Smooth muscle cell (in vitro differentiated cells): ENCODE results near the gene WNK1. TPM values are rescaled to one million over a fixed set of nuclear protein-coding genes. Genes with fewer than 3 reads are reported as not detected.
"Not testable (repeated sequence)": the region's sequence is repeated elsewhere in the genome, so short reads cannot be mapped to it uniquely, and the experiment has no call there.

ENCODE experiments used
- DNase-seq: peaks from one replicate; lab custom pipeline; 2025; ENCODE audit not compliant: unreplicated experiment; lab: John Stamatoyannopoulos, UW
- H2AFZ ChIP-seq: fragments of 200-600 bp; sonication (generic); 2 replicates; pipeline ENCODE4 v1.6.0; 2016; ENCODE audit warnings: antibody characterized with exemption, low read depth, mild to moderate bottlenecking
- H3F3A ChIP-seq: fragments of 200-600 bp; sonication (generic); 2 replicates; pipeline ENCODE4 v1.6.0; 2017; ENCODE audit warnings: antibody characterized with exemption, low read depth
- H3K27ac ChIP-seq: fragments of 200-600 bp; sonication (generic); 2 replicates; pipeline ENCODE4 v1.5.1; 2016; ENCODE audit warnings: low read depth, mild to moderate bottlenecking
- H3K27me3 ChIP-seq: fragments of 200-600 bp; sonication (generic); 2 replicates; pipeline ENCODE4 v1.6.1; 2016; ENCODE audit warnings: low read depth, mild to moderate bottlenecking
- H3K36me3 ChIP-seq: fragments of 200-600 bp; sonication (generic); 2 replicates; pipeline ENCODE4 v1.5.1; 2016; ENCODE audit warnings: low read depth
- H3K4me1 ChIP-seq: fragments of 200-600 bp; sonication (generic); 2 replicates; pipeline ENCODE4 v1.5.1; 2016; ENCODE audit warnings: low read depth
- H3K4me2 ChIP-seq: fragments of 200-600 bp; sonication (generic); 2 replicates; pipeline ENCODE4 v1.6.0; 2016; ENCODE audit warnings: mild to moderate bottlenecking
- H3K4me3 ChIP-seq: fragments of 200-600 bp; sonication (generic); 2 replicates; pipeline ENCODE4 v1.5.1; 2016; ENCODE audit warnings: mild to moderate bottlenecking
- H3K79me2 ChIP-seq: fragments of 200-600 bp; sonication (generic); 2 replicates; pipeline ENCODE4 v1.6.0; 2016; ENCODE audit warnings: low read depth, mild to moderate bottlenecking
- H3K9ac ChIP-seq: fragments of 200-600 bp; sonication (generic); 2 replicates; pipeline ENCODE4 v1.6.0; 2016; ENCODE audit warnings: low read depth
- H3K9me3 ChIP-seq: fragments of 200-600 bp; sonication (generic); replicated peaks from 2 replicates; pipeline ENCODE4 v1.5.1; 2016; ENCODE audit warnings: low read depth
- H4K20me1 ChIP-seq: fragments of 200-600 bp; sonication (generic); 2 replicates; pipeline ENCODE4 v1.6.0; 2016; ENCODE audit warnings: low read depth
- CTCF ChIP-seq: fragments of 200-600 bp; sonication (generic); IDR thresholded peaks from 2 replicates; pipeline ENCODE4 v1.5.1; 2017; ENCODE audit warnings: borderline replicate concordance, mild to moderate bottlenecking, antibody characterized with exemption; ENCODE audit not compliant: insufficient read depth, poor library complexity, severe bottlenecking
- WGBS: methylation state at CpG from one replicate; pipeline ENCODE4 v1.1.7; 2016; ENCODE audit warnings: low lambda C conversion rate; 5-methylcytosine and 5-hydroxymethylcytosine counted together
- polyA plus RNA-seq: library from polyadenylated mRNA; unstranded; fragments of >200 nt; fragmentation: Nextera tagmentation; extraction: Ambion mirVana; gene quantifications from 2 replicates; pipeline ENCODE4 v1.2.1, GENCODE V29; 2016
- total RNA-seq: library from RNA; depleted of rRNA; stranded (reverse); fragments of >200 nt; gene quantifications from 2 replicates; pipeline ENCODE4 v1.2.3, GENCODE V29; 2014

Gene WNK1
- total and polyA plus RNA-seq, 2 experiments from 2014 or later = 42.2 to 104 TPM

- Histone ChIP-seq H3K27ac (no peak overlapping the region), H3K9me3 (no peaks in the 10 kb centered on the region), H3K4me1 (peaks cover 18% of the 10 kb centered on the region), H3K4me2 (peak overlapping the region; percentile 53), H3K9ac (no peak overlapping the region), H3K36me3 (no peaks in the 10 kb centered on the region), H3K79me2 (peaks cover 96% of the 10 kb centered on the region), H3K27me3 (no peaks in the 10 kb centered on the region), H3K4me3 (peak overlapping the region; percentile 6), H3F3A (peaks cover 15% of the 10 kb centered on the region), H2AFZ (no peak overlapping the region), H4K20me1 (peaks cover 89% of the 10 kb centered on the region)
- TF ChIP-seq CTCF = no peak
- DNase-seq = no peak
- 21% methylated on average over 2 of the region's 2 CpGs for WGBS
Observed at GRCh38 chr12:785706-786105, 33.3 kb downstream of the WNK1 start.

GRCh38 chr12:788288-788687 is 35.9 kb downstream of the WNK1 start:
- TF ChIP-seq CTCF = no peak
- peak overlapping the region; percentile 73 for H3K27ac ChIP-seq
- no peak overlapping the region for H3K9ac ChIP-seq
- H3K4me2 ChIP-seq = no peak overlapping the region
- H4K20me1 ChIP-seq = peaks cover 90% of the 10 kb centered on the region
- no peak overlapping the region for H3K4me3 ChIP-seq
- no peak for DNase-seq
- H3K79me2 ChIP-seq = peaks cover 96% of the 10 kb centered on the region
- 95% methylated on average over 4 of the region's 4 CpGs for WGBS
- H3K36me3 ChIP-seq = no peaks in the 10 kb centered on the region
- H3F3A ChIP-seq = peaks cover 28% of the 10 kb centered on the region
- peaks cover 22% of the 10 kb centered on the region for H3K4me1 ChIP-seq
- no peak overlapping the region for H2AFZ ChIP-seq
- H3K9me3 ChIP-seq = no peaks in the 10 kb centered on the region
- no peaks in the 10 kb centered on the region for H3K27me3 ChIP-seq

GRCh38 chr12:788762-789161 is 36.4 kb downstream of the WNK1 start:
- H3K9ac ChIP-seq, H3K36me3 ChIP-seq, H2AFZ ChIP-seq, H3K27me3 ChIP-seq, H3K9me3 ChIP-seq, DNase-seq, H3K4me2 ChIP-seq, H3K4me3 ChIP-seq: not testable (repeated sequence)
- peaks cover 28% of the 10 kb centered on the region for H3F3A ChIP-seq
- H4K20me1 ChIP-seq = peaks cover 95% of the 10 kb centered on the region
- 91% methylated on average over 4 of the region's 4 CpGs for WGBS
- H3K4me1 ChIP-seq = peaks cover 22% of the 10 kb centered on the region
- peaks cover 100% of the 10 kb centered on the region for H3K79me2 ChIP-seq
- H3K27ac ChIP-seq = peak overlapping the region; percentile 73

- peaks cover 22% of the 10 kb centered on the region for H3K4me1 ChIP-seq
- no peak for TF ChIP-seq CTCF
- no peaks in the 10 kb centered on the region for H3K9me3 ChIP-seq
- H3K79me2 ChIP-seq = peaks cover 100% of the 10 kb centered on the region
- peaks cover 97% of the 10 kb centered on the region for H4K20me1 ChIP-seq
- no peaks in the 10 kb centered on the region for H3K36me3 ChIP-seq
- WGBS = 36% methylated on average over 3 of the region's 3 CpGs
- H3F3A ChIP-seq = peaks cover 28% of the 10 kb centered on the region
- peak overlapping the region; percentile 47 for H3K4me2 ChIP-seq
- no peak overlapping the region for H2AFZ ChIP-seq
- no peaks in the 10 kb centered on the region for H3K27me3 ChIP-seq
- no peak overlapping the region for H3K4me3 ChIP-seq
- H3K27ac ChIP-seq = peak overlapping the region; percentile 73
- DNase-seq = no peak
- peak overlapping the region; percentile 44 for H3K9ac ChIP-seq
Observed at GRCh38 chr12:789852-790563, 37.6 kb downstream of the WNK1 start.
